ENCODE measurements around the gene ANO1.

Gene ANO1

DNA sequence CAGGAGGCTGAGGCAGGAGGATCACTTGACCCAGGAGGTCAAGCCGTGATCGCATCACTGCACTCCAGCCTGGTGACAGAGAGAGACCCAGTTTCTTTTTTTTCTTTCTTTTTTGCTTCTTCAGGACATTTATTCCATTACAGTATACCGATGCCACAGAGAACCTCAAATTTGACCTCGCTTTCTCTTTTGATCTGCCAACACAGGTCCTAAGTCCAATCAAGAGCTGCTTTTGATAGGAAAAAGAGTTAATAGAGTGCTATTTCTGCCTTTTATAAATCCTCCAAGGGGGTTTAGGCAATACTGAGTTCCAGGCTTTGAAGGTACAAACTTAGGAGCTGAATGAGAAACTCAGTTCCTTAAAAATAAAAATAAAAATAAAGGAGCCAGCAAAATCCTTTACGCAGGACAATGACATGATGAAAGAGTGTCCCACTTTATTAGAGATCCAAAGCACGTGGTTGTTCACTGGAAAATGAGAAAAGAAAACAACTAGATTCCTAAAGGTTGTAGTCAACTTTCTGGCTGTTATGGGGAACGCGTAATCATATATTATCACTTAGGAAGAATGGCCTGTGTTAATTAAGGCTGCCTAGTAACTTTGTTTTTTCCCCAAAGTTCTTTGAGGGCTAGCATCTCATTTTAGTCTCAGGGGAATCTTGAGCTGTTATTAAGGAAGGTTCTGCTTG, 152.2 kb downstream of the ANO1 start:
- no peak overlapping the region for H3K4me3 ChIP-seq (ENCODE audit: low read depth, low read length)
- TF ChIP-seq, protein P1, sequence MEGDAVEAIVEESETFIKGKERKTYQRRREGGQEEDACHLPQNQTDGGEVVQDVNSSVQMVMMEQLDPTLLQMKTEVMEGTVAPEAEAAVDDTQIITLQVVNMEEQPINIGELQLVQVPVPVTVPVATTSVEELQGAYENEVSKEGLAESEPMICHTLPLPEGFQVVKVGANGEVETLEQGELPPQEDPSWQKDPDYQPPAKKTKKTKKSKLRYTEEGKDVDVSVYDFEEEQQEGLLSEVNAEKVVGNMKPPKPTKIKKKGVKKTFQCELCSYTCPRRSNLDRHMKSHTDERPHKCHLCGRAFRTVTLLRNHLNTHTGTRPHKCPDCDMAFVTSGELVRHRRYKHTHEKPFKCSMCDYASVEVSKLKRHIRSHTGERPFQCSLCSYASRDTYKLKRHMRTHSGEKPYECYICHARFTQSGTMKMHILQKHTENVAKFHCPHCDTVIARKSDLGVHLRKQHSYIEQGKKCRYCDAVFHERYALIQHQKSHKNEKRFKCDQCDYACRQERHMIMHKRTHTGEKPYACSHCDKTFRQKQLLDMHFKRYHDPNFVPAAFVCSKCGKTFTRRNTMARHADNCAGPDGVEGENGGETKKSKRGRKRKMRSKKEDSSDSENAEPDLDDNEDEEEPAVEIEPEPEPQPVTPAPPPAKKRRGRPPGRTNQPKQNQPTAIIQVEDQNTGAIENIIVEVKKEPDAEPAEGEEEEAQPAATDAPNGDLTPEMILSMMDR (IDR thresholded peaks at IDR 0.05; ENCODE audit: borderline replicate concordance, insufficient read depth, low read depth, low read length) = no peak

DNA sequence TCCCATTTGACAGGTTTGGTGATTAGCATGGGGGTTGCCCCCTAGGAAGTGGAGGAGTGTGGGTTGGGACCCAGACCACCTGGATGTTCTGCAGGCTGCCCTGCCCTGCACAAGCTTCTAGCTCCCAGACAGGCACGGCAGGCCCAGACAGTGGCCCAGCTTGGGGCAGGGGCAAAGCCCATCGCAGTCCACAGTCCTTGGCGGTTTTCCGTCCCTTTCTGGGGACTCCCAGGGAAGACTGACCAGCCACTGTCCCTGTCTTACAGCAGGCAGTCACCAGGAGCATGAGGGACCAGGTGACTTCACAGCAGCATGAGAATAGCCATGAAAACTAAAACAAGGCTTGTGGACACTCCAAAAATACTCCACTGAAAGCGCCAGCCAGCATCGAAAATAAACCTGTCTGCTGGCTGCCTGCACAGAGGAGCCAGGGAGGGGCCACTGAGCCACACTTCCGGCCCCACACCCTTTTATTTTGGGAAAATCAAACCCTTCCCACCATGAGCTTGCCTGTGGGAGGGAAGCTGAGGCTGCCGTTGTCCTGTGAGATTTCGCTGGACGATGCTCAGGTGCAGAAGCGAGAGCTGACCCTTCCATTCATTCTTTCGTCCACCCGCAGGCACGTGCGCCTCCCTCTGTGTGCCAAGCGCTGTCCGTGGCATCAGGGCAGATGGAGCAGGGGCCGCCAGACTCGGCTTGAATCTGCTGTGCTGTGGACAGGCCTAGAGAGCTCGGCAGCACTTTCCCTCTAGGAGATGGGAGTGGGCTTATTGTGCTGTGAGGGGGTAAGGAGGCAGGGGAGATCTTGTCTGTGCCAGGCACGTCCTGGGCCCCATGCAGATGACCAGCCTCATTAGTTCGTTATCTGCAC, 153.0 kb downstream of the ANO1 start:
- TF ChIP-seq, protein P1 (IDR thresholded peaks at IDR 0.05; ENCODE audit: borderline replicate concordance, insufficient read depth, low read depth, low read length) = no peak
- H3K4me3 ChIP-seq (ENCODE audit: low read depth, low read length) = no peak overlapping the region

DNA sequence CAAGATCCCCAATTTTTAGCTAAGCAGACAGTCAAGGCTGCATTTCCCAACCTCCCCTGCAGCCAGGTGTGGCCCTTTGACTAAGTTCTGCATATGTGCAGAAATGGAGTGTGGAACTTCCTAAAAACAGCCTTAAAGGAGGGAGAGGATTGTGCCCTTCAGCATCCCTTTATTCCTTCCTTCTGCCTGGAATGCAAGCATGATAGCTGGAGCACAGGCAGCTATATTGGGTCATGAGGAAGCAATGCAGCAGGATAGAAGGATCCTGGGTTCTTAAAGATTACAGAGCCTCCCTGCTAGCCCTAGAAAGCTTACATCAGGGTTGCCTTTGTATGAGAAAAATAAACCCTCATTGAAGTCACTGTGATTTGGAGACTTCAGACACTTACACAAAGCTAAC, 154.9 kb downstream of the ANO1 start:
- H3K4me3 ChIP-seq (ENCODE audit: low read depth, low read length) = no peak overlapping the region
- TF ChIP-seq, protein P1 (IDR thresholded peaks at IDR 0.05; ENCODE audit: borderline replicate concordance, insufficient read depth, low read depth, low read length) = no peak

DNA sequence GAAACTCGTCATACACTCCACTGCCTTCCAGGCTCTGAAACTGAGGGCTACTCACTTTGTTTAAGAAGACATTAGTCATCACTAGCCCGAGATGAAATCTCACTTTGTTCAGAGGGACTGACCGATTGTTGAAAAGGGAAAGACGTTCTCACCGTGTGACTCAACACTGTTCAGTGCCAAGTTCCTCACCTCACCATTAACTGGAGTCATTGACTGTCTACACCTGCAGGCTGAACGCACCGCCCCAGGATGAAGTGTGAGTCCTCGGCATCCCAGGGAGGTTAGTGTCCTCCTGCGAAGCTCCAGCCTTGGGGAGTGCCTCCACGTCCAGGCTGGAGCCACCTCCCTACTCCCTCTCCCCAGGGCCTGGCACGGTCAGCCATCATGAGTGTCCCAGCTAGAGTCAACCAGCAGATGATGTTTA, 155.4 kb downstream of the ANO1 start:
- TF ChIP-seq, protein P1 (IDR thresholded peaks at IDR 0.05; ENCODE audit: borderline replicate concordance, insufficient read depth, low read depth, low read length) = no peak
- no peak overlapping the region for H3K4me3 ChIP-seq (ENCODE audit: low read depth, low read length)

DNA sequence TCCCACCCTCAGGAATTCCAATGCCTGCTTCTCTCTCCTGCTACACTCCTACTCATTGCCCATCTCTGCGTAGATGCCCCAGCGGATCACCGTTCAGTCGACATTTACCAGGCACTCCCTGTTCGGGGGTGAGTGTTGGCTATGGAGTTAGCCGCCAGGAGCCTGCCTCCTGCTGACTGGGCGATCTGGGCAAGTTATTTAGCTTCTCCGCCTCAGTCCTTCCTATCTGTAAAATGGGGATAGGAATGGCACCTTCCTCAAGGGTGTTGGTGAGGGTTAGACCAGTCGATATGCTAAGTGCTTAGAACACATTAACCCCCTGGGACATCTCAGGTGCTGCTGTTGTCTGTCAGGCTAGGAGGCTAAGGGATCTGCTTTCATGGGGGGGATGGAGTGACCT, 155.8 kb downstream of the ANO1 start:
- no peak overlapping the region for H3K4me3 ChIP-seq (ENCODE audit: low read depth, low read length)
- TF ChIP-seq, protein P1 (IDR thresholded peaks at IDR 0.05; ENCODE audit: borderline replicate concordance, insufficient read depth, low read depth, low read length) = no peak

All from GM12875 (cell line).